ENCODE measurements around the gene NUDCD3. TPM values are rescaled to one million over a fixed set of nuclear protein-coding genes. Genes with fewer than 3 reads are reported as not detected.

NUDCD3 gene
- total and polyA plus RNA-seq, 4 donors = 15.4 to 30.7 (median 24.3) TPM

GRCh38 chr7:44408596-44408995 lies 81.9 kb downstream of the NUDCD3 start:
- H3K4me3 ChIP-seq (ENCODE audit: low read depth in 1 of 3, low read length in 3 of 3) = no peak overlapping the region
- TF ChIP-seq TAF1 (conservative IDR thresholded peaks at IDR 0.05) (no peak), CTCF (IDR thresholded peaks at IDR 0.05; ENCODE audit: low read depth, low read length, missing input control) (no peak), FOXA2 (IDR thresholded peaks at IDR 0.05) (no peak), EGR1 (IDR thresholded peaks at IDR 0.05; ENCODE audit: low read depth in 2 of 2) (no peak), JUND (IDR thresholded peaks at IDR 0.05) (no peak), ZBTB33 (IDR thresholded peaks at IDR 0.05) (no peak), GABPA (IDR thresholded peaks at IDR 0.05 in 1 of 2, conservative IDR thresholded peaks at IDR 0.05 in 1 of 2) (no peak), NR2F2 (IDR thresholded peaks at IDR 0.05) (no peak), REST (IDR thresholded peaks at IDR 0.05) (no peak), HNF4A (conservative IDR thresholded peaks at IDR 0.05) (no peak)
- H3K27ac ChIP-seq (ENCODE audit: low read depth in 1 of 2, low read length in 2 of 2) = no peak overlapping the region
- H3K27me3 ChIP-seq (ENCODE audit: control insufficient read depth in 4 of 4, insufficient read depth in 4 of 4, low read length in 3 of 4) = no peaks in the 10 kb centered on the region
- no peak overlapping the region for H3K9ac ChIP-seq (ENCODE audit: low read depth in 1 of 2, low read length in 2 of 2)
- no peak for DNase-seq (ENCODE audit: low spot score)
- WGBS = 85% methylated on average over 3 of the region's 3 CpGs
- no peaks in the 10 kb centered on the region for H3K9me3 ChIP-seq (ENCODE audit: control insufficient read depth in 4 of 4, low read length in 3 of 4)
- no peaks in the 10 kb centered on the region for H3K4me1 ChIP-seq (ENCODE audit: control insufficient read depth in 4 of 4, insufficient read depth in 4 of 4, low read length in 3 of 4)
- H3K36me3 ChIP-seq (ENCODE audit: control insufficient read depth in 4 of 4, insufficient read depth in 3 of 4, low read depth in 1 of 4, low read length in 3 of 4) = peaks cover 0 to 16% (median 15%) of the 10 kb centered on the region in 4 donors

- no peak for TF ChIP-seq FOXA1 (IDR thresholded peaks at IDR 0.05)
- TF ChIP-seq RAD21 (IDR thresholded peaks at IDR 0.05) = no peak
- TF ChIP-seq SP1 (IDR thresholded peaks at IDR 0.05) = no peak
- no peak for TF ChIP-seq RXRA (IDR thresholded peaks at IDR 0.05)
- TF ChIP-seq NR2F2 (IDR thresholded peaks at IDR 0.05) = no peak
- no peak for TF ChIP-seq ZBTB33 (IDR thresholded peaks at IDR 0.05)
- TF ChIP-seq ATF3 (IDR thresholded peaks at IDR 0.05) = no peak
- no peak for TF ChIP-seq GABPA (IDR thresholded peaks at IDR 0.05 in 1 of 2, conservative IDR thresholded peaks at IDR 0.05 in 1 of 2)
- DNase-seq (ENCODE audit: low spot score) = no peak
- Histone ChIP-seq H3K4me3 (ENCODE audit: low read depth in 1 of 3, low read length in 3 of 3) (no peak overlapping the region), H3K9ac (ENCODE audit: low read depth in 1 of 2, low read length in 2 of 2) (no peak overlapping the region), H3K27me3 (ENCODE audit: control insufficient read depth in 4 of 4, insufficient read depth in 4 of 4, low read length in 3 of 4) (no peaks in the 10 kb centered on the region), H3K4me1 (ENCODE audit: control insufficient read depth in 4 of 4, insufficient read depth in 4 of 4, low read length in 3 of 4) (no peaks in the 10 kb centered on the region), H3K27ac (ENCODE audit: low read depth in 1 of 2, low read length in 2 of 2) (no peak overlapping the region), H3K9me3 (ENCODE audit: control insufficient read depth in 4 of 4, low read length in 3 of 4) (no peaks in the 10 kb centered on the region), H3K36me3 (ENCODE audit: control insufficient read depth in 4 of 4, insufficient read depth in 3 of 4, low read depth in 1 of 4, low read length in 3 of 4) (peaks cover 0 to 32% (median 22%) of the 10 kb centered on the region in 4 donors)
- over 99% methylated on average over 2 of the region's 2 CpGs for WGBS
These were observed 86.7 kb downstream of the NUDCD3 start for GRCh38 chr7:44403775-44404174.

Data from liver (tissue), 9 donors.